ENCODE measurements around the gene RNF217. TPM values are rescaled to one million over a fixed set of nuclear protein-coding genes. Genes with fewer than 3 reads are reported as not detected.

RNF217 gene
- total RNA-seq, 1 donor, result 24.9 TPM

DNA sequence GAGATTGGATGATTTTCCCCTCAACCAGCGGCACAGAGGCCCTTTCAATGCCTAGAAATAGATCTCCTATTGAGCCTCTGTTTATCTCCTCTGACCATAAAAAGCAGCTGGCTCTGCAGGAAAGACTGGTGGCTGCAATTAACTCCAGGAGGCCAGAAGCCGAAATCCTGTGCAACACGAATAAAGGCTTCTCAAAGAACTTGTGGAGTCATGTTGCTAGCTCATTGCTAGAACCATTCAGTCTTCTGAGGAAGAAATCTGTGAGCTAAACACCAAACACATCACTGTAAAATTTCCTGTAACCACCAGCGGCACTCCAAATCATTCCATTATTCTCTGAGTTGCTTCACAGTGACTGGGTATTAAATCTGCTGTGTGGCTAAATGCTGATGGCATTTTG lies 142.2 kb downstream of the RNF217 start:
- DNase-seq (ENCODE audit: low read depth), result peak; percentile 55
- TF ChIP-seq, protein P1, sequence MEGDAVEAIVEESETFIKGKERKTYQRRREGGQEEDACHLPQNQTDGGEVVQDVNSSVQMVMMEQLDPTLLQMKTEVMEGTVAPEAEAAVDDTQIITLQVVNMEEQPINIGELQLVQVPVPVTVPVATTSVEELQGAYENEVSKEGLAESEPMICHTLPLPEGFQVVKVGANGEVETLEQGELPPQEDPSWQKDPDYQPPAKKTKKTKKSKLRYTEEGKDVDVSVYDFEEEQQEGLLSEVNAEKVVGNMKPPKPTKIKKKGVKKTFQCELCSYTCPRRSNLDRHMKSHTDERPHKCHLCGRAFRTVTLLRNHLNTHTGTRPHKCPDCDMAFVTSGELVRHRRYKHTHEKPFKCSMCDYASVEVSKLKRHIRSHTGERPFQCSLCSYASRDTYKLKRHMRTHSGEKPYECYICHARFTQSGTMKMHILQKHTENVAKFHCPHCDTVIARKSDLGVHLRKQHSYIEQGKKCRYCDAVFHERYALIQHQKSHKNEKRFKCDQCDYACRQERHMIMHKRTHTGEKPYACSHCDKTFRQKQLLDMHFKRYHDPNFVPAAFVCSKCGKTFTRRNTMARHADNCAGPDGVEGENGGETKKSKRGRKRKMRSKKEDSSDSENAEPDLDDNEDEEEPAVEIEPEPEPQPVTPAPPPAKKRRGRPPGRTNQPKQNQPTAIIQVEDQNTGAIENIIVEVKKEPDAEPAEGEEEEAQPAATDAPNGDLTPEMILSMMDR (IDR thresholded peaks at IDR 0.05; ENCODE audit: insufficient read depth, low read length), result no peak
- no peak overlapping the region for H3K4me3 ChIP-seq (ENCODE audit: low read depth, low read length)

DNA sequence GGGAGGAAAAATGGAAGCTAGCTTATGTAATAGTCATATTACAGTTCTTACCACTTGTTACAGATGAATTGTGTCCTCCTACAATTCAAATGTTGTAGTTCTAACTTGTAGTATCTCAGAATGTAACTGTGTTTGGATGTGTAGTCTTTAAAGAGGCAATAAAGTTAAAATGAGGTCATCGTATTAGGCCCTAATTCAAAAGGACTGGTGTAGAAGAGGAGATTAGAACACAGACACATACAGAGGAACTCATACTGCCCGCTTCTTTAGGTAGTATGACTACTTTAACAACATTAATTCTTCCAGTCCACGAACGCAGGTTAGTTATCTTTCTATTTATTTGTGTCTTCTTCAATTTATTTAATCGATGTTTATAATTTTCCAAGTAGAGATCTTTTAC lies 144.8 kb downstream of the RNF217 start:
- no peak for DNase-seq (ENCODE audit: low read depth)
- TF ChIP-seq, protein P1 (IDR thresholded peaks at IDR 0.05; ENCODE audit: insufficient read depth, low read length), result no peak
- H3K4me3 ChIP-seq (ENCODE audit: low read depth, low read length), result no peak overlapping the region

DNA sequence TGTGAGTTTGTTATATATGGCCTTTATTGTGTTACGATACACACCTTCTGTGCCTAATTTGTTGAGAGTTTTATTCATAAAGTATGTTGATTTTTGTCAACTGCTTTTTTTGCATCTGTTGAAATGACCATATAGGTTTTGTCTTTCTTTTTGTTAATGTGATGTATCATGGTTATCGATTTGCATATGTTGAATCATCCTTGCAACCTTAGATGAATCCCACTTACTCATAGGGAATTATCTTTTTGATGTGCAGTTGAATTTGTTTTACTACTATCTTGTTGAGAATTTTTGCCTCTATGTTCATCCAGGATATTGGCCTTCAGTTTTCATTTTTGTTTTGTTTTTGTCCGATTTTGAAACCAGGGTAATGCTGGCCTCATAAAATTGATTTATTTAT lies 145.7 kb downstream of the RNF217 start:
- no peak overlapping the region for H3K4me3 ChIP-seq (ENCODE audit: low read depth, low read length)
- DNase-seq (ENCODE audit: low read depth), result no peak
- TF ChIP-seq, protein P1 (IDR thresholded peaks at IDR 0.05; ENCODE audit: insufficient read depth, low read length), result no peak

DNA sequence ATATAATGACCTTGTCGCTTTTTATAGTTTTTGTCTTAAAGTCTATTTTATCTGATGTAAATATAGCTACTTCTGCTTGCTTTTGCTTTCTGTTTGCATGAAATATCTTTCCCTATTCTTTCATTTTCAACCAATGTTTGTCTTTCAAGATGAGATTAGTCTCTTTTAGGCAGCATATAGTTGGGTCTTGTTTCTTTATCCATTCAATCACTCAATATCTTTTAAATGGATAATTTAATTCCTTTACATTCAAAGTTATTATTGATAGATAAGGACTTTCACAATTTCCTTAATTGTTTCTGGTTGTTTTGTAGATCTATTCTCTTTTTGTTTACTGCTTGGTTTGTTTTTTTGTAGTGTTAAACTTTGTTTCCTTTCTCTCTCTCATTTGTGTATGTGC lies 147.8 kb downstream of the RNF217 start:
- DNase-seq (ENCODE audit: low read depth), result no peak
- TF ChIP-seq, protein P1 (IDR thresholded peaks at IDR 0.05; ENCODE audit: insufficient read depth, low read length), result no peak

DNA sequence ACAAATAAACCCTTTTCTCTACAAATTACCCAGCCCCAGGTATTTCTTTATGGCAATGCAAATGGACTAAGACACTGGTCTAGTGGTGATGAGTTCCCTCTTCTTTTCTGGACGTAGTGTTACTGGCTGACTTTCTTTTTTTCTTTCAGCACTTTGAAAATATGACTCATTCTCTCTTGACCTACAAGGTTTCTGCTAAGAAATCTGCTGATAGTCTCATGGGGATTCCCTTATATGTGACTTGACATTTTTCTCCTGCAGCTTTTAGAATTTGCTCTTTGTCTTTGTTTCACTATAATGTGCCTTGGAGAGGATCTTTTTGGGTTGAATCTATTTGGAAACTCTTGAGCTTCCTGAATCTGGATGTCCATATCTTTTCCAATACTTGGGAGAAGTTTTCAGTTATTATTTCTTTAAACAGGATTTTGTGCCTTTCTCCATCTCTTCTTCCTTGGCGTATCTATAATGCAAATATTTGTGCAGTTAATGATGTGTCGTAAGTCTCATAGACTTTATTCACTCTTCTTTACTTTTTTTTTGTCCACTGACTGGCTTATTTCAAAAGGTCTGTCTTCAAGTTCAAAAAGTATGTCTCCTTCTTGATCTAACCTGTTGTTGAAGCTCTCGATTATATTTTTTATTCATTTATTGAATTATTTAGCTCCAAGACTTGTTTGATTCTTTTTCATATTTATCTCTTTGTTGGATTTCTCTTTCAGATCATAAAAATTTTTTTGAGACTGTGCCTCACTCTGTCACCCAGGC lies 149.2 kb downstream of the RNF217 start:
- no peak overlapping the region for H3K4me3 ChIP-seq (ENCODE audit: low read depth, low read length)
- TF ChIP-seq, protein P1 (IDR thresholded peaks at IDR 0.05; ENCODE audit: insufficient read depth, low read length), result no peak
- DNase-seq (ENCODE audit: low read depth), result no peak

More for the DNA sequence above, 147.8 kb downstream of the RNF217 start:
- no peak overlapping the region for H3K4me3 ChIP-seq (ENCODE audit: low read depth, low read length)

DNA sequence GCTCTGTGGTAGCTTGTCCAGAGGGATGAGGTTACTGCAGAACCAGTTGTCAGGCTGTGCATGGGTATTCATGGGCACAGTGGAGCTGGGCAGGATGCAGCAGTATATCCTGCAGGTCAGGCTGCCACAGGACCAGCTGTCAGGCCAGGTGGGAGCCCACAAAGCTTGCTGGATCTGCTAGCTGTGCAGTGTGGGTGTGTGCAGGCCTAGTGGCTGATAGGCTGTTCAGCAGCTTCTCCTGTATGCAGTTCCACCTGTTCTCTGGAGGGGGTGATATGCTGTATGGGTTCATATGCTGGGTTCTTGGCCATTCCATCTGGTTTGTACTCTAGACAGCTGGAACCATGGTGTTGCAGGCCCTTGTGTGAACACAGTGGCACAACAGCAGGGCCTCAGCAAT lies 150.7 kb downstream of the RNF217 start:
- TF ChIP-seq, protein P1 (IDR thresholded peaks at IDR 0.05; ENCODE audit: insufficient read depth, low read length), result no peak
- no peak for DNase-seq (ENCODE audit: low read depth)
- no peak overlapping the region for H3K4me3 ChIP-seq (ENCODE audit: low read depth, low read length)
